IMR-90 (cell line): Measurements from ENCODE around the gene ABT1. TPM values are rescaled to one million over a fixed set of nuclear protein-coding genes. Genes with fewer than 3 reads are reported as not detected.

Source experiments
- ATAC-seq: fragments of 200-7000 bp; cut with Tn5 transposase; 2 replicates; pipeline ENCODE4 v1.9.1; 2020; ENCODE audit warnings: low read depth, mild to moderate bottlenecking, moderate library complexity
- BruUV-seq: library from RNA; stranded (reverse); fragments of 400-500 nt; replicated peaks from 2 replicates; lab custom pipeline; 2021; lab: Mats Ljungman, UMichigan
- CTCF ChIA-PET: fragments of 300-600 bp; formaldehyde crosslinking; extraction: SDS; loops from one replicate; lab custom pipeline; 2021; ENCODE audit warnings: antibody characterized with exemption; lab: Yijun Ruan, JAX
- POLR2A ChIA-PET: fragments of 300-600 bp; sonication (Branson Sonifier 250); formaldehyde crosslinking; loops from one replicate; lab custom pipeline; 2022; ENCODE audit warnings: antibody characterized with exemption; ENCODE audit not compliant: unreplicated experiment; lab: Charles Lee
- DNase-seq: peaks from one replicate; pipeline ENCODE4 v3.0.0; 2013
- H2AFZ ChIP-seq: replicated peaks from 2 replicates; pipeline ENCODE3; 2013; ENCODE audit warnings: low read length, mild to moderate bottlenecking; ENCODE audit not compliant: poor library complexity
- H2AK5ac ChIP-seq: 2 replicates; pipeline ENCODE4 v1.6.1; 2013; ENCODE audit warnings: low read depth, low read length, inconsistent platforms
- H2AK9ac ChIP-seq: replicated peaks from 2 replicates; pipeline ENCODE3; 2013; ENCODE audit warnings: mild to moderate bottlenecking, low read depth, low read length, moderate library complexity; ENCODE audit not compliant: poor library complexity
- H2BK120ac ChIP-seq: 2 replicates; pipeline ENCODE4 v1.6.1; 2013; ENCODE audit warnings: low read depth, low read length, inconsistent platforms
- H2BK15ac ChIP-seq: 3 replicates; pipeline ENCODE4 v1.6.1; 2013; ENCODE audit warnings: low read depth, low read length, inconsistent platforms
- H2BK20ac ChIP-seq: 2 replicates; pipeline ENCODE4 v1.6.1; 2013; ENCODE audit warnings: low read depth, mild to moderate bottlenecking, inconsistent platforms, low read length, moderate library complexity
- H2BK5ac ChIP-seq: 2 replicates; pipeline ENCODE4 v1.6.1; 2013; ENCODE audit warnings: mild to moderate bottlenecking, low read depth, low read length, inconsistent platforms; ENCODE audit not compliant: poor library complexity, severe bottlenecking
- H3K14ac ChIP-seq: replicated peaks from 2 replicates; pipeline ENCODE4 v1.6.1; 2013; ENCODE audit warnings: low read depth, low read length, inconsistent platforms
- H3K18ac ChIP-seq: 2 replicates; pipeline ENCODE4 v1.6.1; 2013; ENCODE audit warnings: low read depth, low read length, control low read depth
- H3K23ac ChIP-seq: 2 replicates; pipeline ENCODE4 v1.6.1; 2013; ENCODE audit warnings: low read depth, low read length, inconsistent platforms
- H3K27ac ChIP-seq: 2 replicates; pipeline ENCODE4 v1.5.1; 2013; ENCODE audit warnings: mild to moderate bottlenecking, control low read depth, low read length; ENCODE audit not compliant: insufficient read depth
- H3K27me3 ChIP-seq: 2 replicates; pipeline ENCODE4 v1.6.1; 2013; ENCODE audit warnings: low read length; ENCODE audit not compliant: control insufficient read depth, insufficient read depth
- H3K36me3 ChIP-seq: 2 replicates; pipeline ENCODE4 v1.6.1; 2013; ENCODE audit warnings: low read length, mixed read lengths; ENCODE audit not compliant: control insufficient read depth, insufficient read depth
- H3K4ac ChIP-seq: 2 replicates; pipeline ENCODE4 v1.6.1; 2013; ENCODE audit warnings: low read depth, low read length, inconsistent platforms
- H3K4me1 ChIP-seq: 2 replicates; pipeline ENCODE4 v1.6.1; 2013; ENCODE audit warnings: low read length, mixed read lengths; ENCODE audit not compliant: control insufficient read depth, insufficient read depth
- H3K4me2 ChIP-seq: 2 replicates; pipeline ENCODE4 v1.6.1; 2013; ENCODE audit warnings: low read depth, mild to moderate bottlenecking, control low read depth, low read length, moderate library complexity
- H3K4me3 ChIP-seq: 2 replicates; pipeline ENCODE4 v1.5.1; 2013; ENCODE audit warnings: low read depth, mild to moderate bottlenecking, control low read depth, low read length, moderate library complexity; ENCODE audit not compliant: insufficient read depth
- H3K56ac ChIP-seq: 2 replicates; pipeline ENCODE4 v1.6.1; 2013; ENCODE audit warnings: low read length, inconsistent platforms; ENCODE audit not compliant: insufficient read depth; ENCODE audit errors: extremely low read depth
- H3K79me1 ChIP-seq, 2 experiments: 2 replicates each; pipeline ENCODE4 v1.6.1; 2013; ENCODE audit warnings: low read length in 2 of 2, inconsistent platforms in 1 of 2, low read depth in 1 of 2
- H3K9ac ChIP-seq: 2 replicates; pipeline ENCODE4 v1.6.1; 2013; ENCODE audit warnings: low read depth, low read length, control low read depth
- H3K9me1 ChIP-seq: 2 replicates; pipeline ENCODE4 v1.6.1; 2013; ENCODE audit warnings: low read length, inconsistent platforms; ENCODE audit not compliant: insufficient read depth
- H3K9me3 ChIP-seq: 2 replicates; pipeline ENCODE4 v1.6.1; 2013; ENCODE audit warnings: low read length; ENCODE audit not compliant: control insufficient read depth, insufficient read depth
- H4K20me1 ChIP-seq: 2 replicates; pipeline ENCODE4 v1.6.1; 2013; ENCODE audit warnings: low read length, inconsistent platforms; ENCODE audit not compliant: insufficient read depth
- H4K5ac ChIP-seq: 2 replicates; pipeline ENCODE4 v1.6.1; 2013; ENCODE audit warnings: mild to moderate bottlenecking, low read depth, low read length, control low read depth
- H4K8ac ChIP-seq, 2 experiments: 2 replicates each; pipeline ENCODE4 v1.6.1; 2013; ENCODE audit warnings: low read depth in 2 of 2, low read length in 2 of 2, control low read depth in 1 of 2, inconsistent platforms in 1 of 2
- H4K91ac ChIP-seq: 2 replicates; pipeline ENCODE4 v1.6.1; 2013; ENCODE audit warnings: low read depth, low read length, inconsistent platforms; ENCODE audit not compliant: insufficient read depth
- BHLHE40 ChIP-seq: fragments of 150-350 bp; IDR thresholded peaks from 2 replicates; pipeline ENCODE4 v1.6.1; 2016; ENCODE audit warnings: mild to moderate bottlenecking, low read depth, low read length
- CEBPB ChIP-seq: IDR thresholded peaks from 2 replicates; pipeline ENCODE4 v1.6.1; 2012; ENCODE audit warnings: low read depth, low read length, improper control_type of control experiment
- CHD1 ChIP-seq: IDR thresholded peaks from 2 replicates; pipeline ENCODE4 v1.6.1; 2012; ENCODE audit warnings: low read depth, low read length, improper control_type of control experiment
- MAFK ChIP-seq: IDR thresholded peaks from 2 replicates; pipeline ENCODE4 v1.6.1; 2012; ENCODE audit warnings: low read depth, low read length, improper control_type of control experiment
- MAZ ChIP-seq: IDR thresholded peaks from 2 replicates; pipeline ENCODE4 v1.6.1; 2012; ENCODE audit warnings: low read depth, mild to moderate bottlenecking, low read length, improper control_type of control experiment, moderate library complexity, borderline replicate concordance
- MXI1 ChIP-seq: IDR thresholded peaks from 2 replicates; pipeline ENCODE4 v1.6.1; 2012; ENCODE audit warnings: low read depth, mild to moderate bottlenecking, low read length, moderate library complexity, borderline replicate concordance
- NFE2L2 ChIP-seq: fragments of 150-350 bp; IDR thresholded peaks from 2 replicates; pipeline ENCODE4 v1.6.1; 2016; ENCODE audit warnings: low read depth, mild to moderate bottlenecking, low read length
- POLR2A ChIP-seq: IDR thresholded peaks from 2 replicates; pipeline ENCODE4 v1.6.1; 2012; ENCODE audit warnings: mild to moderate bottlenecking, low read depth, low read length
- RAD21 ChIP-seq: IDR thresholded peaks from 2 replicates; pipeline ENCODE4 v1.6.1; 2012; ENCODE audit warnings: low read length, improper control_type of control experiment
- RCOR1 ChIP-seq: IDR thresholded peaks from 2 replicates; pipeline ENCODE4 v1.6.1; 2012; ENCODE audit warnings: mild to moderate bottlenecking, low read length, improper control_type of control experiment; ENCODE audit not compliant: insufficient replicate concordance
- RFX5 ChIP-seq: IDR thresholded peaks from 2 replicates; pipeline ENCODE4 v1.8.0; 2012; ENCODE audit warnings: low read depth, mild to moderate bottlenecking, low read length, moderate library complexity
- SMC3 ChIP-seq: fragments of 150-350 bp; IDR thresholded peaks from 2 replicates; pipeline ENCODE4 v1.6.1; 2016; ENCODE audit warnings: low read depth, mild to moderate bottlenecking, antibody characterized with exemption, low read length, moderate library complexity
- WGBS, 2 experiments: methylation state at CpG; one replicate each; pipeline versions ENCODE4 v1.1.5 to v1.1.7; 2013; ENCODE audit warnings: missing lambda C conversion rate in 2 of 2; ENCODE audit not compliant: insufficient read length in 1 of 2; ENCODE audit errors: extremely low coverage in 2 of 2; 5-methylcytosine and 5-hydroxymethylcytosine counted together
- dilution Hi-C: fragments of 300-500 bp; cut with HindIII; formaldehyde crosslinking; loops from one replicate; pipeline ENCODE4 v1.14.3; 2018; ENCODE audit warnings: low sequenced_read_pairs; ENCODE audit not compliant: unreplicated experiment
- in situ Hi-C: fragments of 300-500 bp; cut with MboI; formaldehyde crosslinking; loops from 3 replicates; pipeline ENCODE4 v1.14.3; 2019; ENCODE audit warnings: low sequenced_read_pairs, inconsistent platforms, mixed read lengths
- intact Hi-C: fragments of 100-400 bp; cut with micrococcal nuclease; formaldehyde crosslinking; loops from 2 replicates; pipeline ENCODE4 v1.10.0; 2022
- polyA plus RNA-seq, 3 experiments: library from polyadenylated mRNA; depleted of rRNA; stranded (reverse); fragments of >200 nt; gene quantifications; 2 replicates each; pipeline ENCODE4 v1.2.3, GENCODE V29; 2012; ENCODE audit warnings: low replicate concordance in 1 of 3
- total RNA-seq: library from RNA; depleted of rRNA; stranded (reverse); fragments of >200 nt; gene quantifications from 2 replicates; pipeline ENCODE4 v1.2.3, GENCODE V29; 2012
- TF ChIP-seq, protein P1 (sequence below): conservative IDR thresholded peaks from 2 replicates; pipeline ENCODE4 v1.5.1; 2012; ENCODE audit warnings: mild to moderate bottlenecking, low read depth, low read length, improper control_type of control experiment
- TF ChIP-seq, protein P2 (sequence below): fragments of 150-350 bp; IDR thresholded peaks from 2 replicates; pipeline ENCODE4 v1.6.1; 2016; ENCODE audit warnings: low read depth, mild to moderate bottlenecking, low read length, moderate library complexity, borderline replicate concordance

Gene ABT1
- total and polyA plus RNA-seq, 2 of the 4 experiments (the other 2 are of a cell fraction): 15.2 to 15.4 TPM

DNA sequence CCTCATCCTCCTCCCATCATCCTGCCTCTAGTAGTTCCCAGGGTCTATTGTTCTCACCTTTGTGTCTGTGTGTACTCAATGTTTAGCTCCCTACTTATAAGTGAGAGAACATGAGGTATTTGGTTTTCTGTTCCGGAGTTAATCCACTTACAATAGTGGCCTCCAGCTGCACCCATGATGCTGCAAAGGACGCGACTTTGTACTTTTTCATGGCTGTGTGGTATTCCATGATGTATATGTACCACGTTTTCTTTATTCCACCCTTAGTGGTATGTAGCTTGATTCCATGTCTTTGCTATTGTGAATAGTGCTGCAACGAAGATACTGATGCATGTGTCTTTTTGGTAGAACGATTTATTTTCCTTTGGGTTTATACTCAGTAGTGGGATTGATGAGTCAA, 18.5 kb upstream of the ABT1 start:
- no peak for TF ChIP-seq BHLHE40
- TF ChIP-seq POLR2A: no peak
- TF ChIP-seq RAD21: no peak
- no peak for TF ChIP-seq CEBPB
- TF ChIP-seq MXI1: no peak
- no peak for TF ChIP-seq CHD1
- TF ChIP-seq RCOR1: no peak
- TF ChIP-seq MAFK: no peak
- TF ChIP-seq, protein P1, sequence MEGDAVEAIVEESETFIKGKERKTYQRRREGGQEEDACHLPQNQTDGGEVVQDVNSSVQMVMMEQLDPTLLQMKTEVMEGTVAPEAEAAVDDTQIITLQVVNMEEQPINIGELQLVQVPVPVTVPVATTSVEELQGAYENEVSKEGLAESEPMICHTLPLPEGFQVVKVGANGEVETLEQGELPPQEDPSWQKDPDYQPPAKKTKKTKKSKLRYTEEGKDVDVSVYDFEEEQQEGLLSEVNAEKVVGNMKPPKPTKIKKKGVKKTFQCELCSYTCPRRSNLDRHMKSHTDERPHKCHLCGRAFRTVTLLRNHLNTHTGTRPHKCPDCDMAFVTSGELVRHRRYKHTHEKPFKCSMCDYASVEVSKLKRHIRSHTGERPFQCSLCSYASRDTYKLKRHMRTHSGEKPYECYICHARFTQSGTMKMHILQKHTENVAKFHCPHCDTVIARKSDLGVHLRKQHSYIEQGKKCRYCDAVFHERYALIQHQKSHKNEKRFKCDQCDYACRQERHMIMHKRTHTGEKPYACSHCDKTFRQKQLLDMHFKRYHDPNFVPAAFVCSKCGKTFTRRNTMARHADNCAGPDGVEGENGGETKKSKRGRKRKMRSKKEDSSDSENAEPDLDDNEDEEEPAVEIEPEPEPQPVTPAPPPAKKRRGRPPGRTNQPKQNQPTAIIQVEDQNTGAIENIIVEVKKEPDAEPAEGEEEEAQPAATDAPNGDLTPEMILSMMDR: no peak
- TF ChIP-seq RFX5: no peak
- TF ChIP-seq, protein P2, sequence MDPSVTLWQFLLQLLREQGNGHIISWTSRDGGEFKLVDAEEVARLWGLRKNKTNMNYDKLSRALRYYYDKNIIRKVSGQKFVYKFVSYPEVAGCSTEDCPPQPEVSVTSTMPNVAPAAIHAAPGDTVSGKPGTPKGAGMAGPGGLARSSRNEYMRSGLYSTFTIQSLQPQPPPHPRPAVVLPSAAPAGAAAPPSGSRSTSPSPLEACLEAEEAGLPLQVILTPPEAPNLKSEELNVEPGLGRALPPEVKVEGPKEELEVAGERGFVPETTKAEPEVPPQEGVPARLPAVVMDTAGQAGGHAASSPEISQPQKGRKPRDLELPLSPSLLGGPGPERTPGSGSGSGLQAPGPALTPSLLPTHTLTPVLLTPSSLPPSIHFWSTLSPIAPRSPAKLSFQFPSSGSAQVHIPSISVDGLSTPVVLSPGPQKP: no peak
- TF ChIP-seq SMC3: no peak
- no peak for TF ChIP-seq MAZ
- TF ChIP-seq NFE2L2: no peak
- Histone ChIP-seq H4K91ac (no peak overlapping the region), H4K5ac (no peak overlapping the region), H3K4ac (no peak overlapping the region), H3K79me1 (no peaks in the 10 kb centered on the region), H3K4me1 (no peaks in the 10 kb centered on the region), H3K9ac (no peak overlapping the region), H4K8ac (no peak overlapping the region), H3K27ac (no peak overlapping the region), H3K4me3 (no peak overlapping the region), H3K4me2 (no peak overlapping the region), H2AK9ac (no peak overlapping the region), H3K9me1 (no peaks in the 10 kb centered on the region), H2BK20ac (no peak overlapping the region), H2BK120ac (no peak overlapping the region), H4K20me1 (no peaks in the 10 kb centered on the region), H2AFZ (no peak overlapping the region), H2BK5ac (no peak overlapping the region), H2AK5ac (no peak overlapping the region), H3K27me3 (peaks cover 9% of the 10 kb centered on the region), H2BK15ac (no peak overlapping the region), H3K18ac (no peak overlapping the region), H3K56ac (no peak overlapping the region), H3K9me3 (peaks cover 2% of the 10 kb centered on the region; the same call in 1 of the 2 replicates), H3K23ac (no peak overlapping the region), H3K14ac (no peak overlapping the region), H3K36me3 (no peaks in the 10 kb centered on the region)
- BruUV-seq: no TSS peak
- CTCF ChIA-PET: interaction anchor here (0.6 to 1.7 kb wide), 3 partner anchors 15 to 205 kb away, joined by 3 to 5 read pairs (median 4); no protein-coding TSS in a partner anchor
- in situ Hi-C loops: no loop called here
- POLR2A ChIA-PET: no interaction called here
- ATAC-seq (no peak), DNase-seq (no peak)
- dilution Hi-C loops: no loop called here
- intact Hi-C loops: no loop called here
- WGBS, 2 experiments: no CpG with 5 or more reads among the region's 6 CpGs
